Ecto neural progenitor cell (in vitro differentiated cells): ENCODE results near the gene SFXN2.
"Not testable (repeated sequence)": the region's sequence is repeated elsewhere in the genome, so short reads cannot be mapped to it uniquely, and the experiment has no call there.

ENCODE experiments used
- DNase-seq: peaks from one replicate; pipeline ENCODE4 v3.0.0-alpha.2; 2018; ENCODE audit warnings: low spot score

Gene SFXN2, protein sequence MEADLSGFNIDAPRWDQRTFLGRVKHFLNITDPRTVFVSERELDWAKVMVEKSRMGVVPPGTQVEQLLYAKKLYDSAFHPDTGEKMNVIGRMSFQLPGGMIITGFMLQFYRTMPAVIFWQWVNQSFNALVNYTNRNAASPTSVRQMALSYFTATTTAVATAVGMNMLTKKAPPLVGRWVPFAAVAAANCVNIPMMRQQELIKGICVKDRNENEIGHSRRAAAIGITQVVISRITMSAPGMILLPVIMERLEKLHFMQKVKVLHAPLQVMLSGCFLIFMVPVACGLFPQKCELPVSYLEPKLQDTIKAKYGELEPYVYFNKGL

DNA sequence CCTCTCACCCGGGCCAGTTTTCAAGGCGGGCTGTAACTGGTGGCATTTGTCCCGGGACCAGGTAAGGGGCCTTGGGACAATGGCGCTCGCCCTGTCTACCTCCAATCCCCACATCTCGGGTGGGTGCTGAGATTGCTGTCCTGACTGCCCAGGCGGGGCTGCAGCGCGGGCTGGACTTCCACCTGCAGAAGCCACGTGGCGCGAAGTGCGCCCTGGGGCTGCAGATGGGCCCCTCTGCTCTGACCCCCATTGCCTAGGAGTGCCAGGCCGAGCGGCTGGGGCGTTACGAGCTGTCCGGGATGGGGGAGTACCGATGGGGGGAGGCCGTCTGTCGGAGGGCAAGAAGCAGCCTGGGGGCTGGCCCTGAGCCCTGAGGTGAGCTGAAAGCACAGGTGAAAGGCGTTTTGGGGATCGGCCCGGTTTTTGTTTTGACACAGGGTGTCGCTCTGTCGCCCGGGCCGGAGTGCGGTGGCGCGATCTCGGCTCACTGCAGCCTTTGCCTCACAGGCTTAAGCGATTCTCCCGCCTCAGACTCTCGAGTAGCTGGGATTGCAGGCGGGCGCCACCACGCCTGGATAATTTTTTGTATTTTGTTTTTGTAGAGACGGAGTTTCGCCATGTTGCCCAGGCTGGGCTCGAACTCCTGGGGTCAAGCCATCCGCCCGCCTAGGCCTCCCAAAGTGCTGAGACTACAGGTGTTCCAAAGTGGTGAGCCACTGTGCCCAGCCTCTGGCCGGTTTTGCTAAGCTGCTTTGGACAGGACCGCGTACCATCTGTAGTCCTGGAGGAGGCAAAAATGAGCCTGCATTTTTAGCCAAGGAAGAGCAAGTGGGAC, at the start of gene SFXN2:
Gene SFXN2, plus strand, starts transcription at position 16 of the 835 bp plus-strand sequence. CDS start 12,001 bp downstream, outside the sequence.
- no peak for DNase-seq

DNA sequence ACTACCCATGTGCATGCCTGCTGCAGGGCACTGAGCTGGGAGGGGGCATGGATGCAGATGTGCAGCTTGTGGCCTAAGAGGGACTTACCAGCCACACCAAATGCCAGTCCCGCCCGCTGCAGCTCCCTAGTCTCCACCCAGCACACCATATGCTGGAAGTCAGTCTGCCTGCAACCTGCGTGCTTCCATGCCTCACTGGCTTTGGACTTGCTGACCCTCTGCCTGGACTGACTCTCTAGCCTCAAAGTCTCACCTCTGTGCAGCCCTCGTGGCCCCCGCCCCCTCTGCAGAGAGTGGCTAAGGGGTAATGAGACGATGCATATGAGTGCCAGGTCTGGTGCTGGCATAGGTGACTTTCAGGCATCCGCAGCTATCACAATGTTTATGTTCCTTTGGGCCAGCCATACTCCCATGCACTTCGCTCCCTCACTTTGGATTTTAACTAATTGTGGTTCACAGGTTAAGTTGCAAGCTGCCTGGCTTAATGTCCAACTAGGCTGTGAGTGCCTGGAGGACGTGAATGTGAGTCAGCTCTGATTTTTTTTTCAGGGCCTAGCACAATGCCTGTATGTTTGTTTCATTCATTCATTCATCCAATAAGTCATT, 48.4 kb upstream of the SFXN2 start:
- DNase-seq: no peak

DNA sequence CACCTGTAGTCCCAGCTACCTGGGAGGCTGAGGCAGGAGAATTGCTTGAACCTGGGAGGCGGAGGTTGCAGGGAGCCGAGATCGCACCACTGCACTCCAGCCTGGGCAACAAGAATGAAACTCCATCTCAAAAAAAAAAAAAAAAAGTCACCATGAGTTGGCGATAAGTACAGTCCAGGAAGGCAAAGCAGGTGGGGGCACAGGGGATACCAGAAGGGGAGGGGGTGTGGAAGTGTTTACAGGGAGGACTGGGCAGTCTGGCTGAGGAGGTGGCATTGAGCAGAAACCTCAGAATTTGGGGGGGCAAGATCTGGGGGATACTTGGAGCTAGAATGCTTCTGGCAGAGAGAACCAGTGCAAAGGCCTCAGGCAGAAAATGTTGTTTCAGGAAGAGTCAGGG, 47.0 kb upstream of the SFXN2 start:
- not testable (repeated sequence) for DNase-seq

DNA sequence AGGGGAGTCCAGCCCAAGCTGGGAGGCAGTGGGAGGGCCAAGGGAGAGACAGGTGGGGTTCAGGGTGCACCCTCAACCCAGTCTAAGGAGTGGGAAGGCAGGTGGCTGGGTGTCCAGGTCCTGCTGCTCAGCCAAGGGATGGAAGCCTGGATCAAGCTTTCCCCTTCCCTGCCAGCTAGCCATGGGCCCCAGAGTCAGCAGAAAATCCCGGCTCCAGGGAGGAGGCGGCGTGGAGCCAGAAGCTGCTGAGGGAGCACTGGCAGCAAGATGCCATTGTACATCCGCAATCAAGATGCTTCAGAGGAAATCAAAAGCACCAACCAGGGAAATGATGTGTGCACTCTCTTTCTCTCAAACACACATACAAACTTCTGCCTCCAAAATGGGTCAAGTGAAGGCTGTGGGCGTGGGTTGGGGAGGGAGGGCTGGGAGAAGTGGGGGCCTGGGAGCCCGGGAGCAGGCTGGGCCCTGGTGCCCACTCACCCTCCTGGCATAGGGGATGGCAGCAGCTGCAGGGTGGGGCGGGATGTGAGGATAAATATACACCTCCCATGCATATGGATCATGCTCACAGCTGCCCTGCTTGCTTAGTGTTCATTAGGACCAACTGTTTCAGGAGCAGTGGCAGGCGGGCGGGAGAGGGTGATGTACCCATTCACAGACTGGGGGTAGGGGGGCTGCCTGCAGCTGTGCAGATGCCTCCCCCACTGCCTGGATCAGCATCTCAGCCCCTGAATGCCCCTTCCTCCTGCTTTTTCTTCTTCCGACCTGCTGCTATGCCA, 45.9 kb upstream of the SFXN2 start:
- DNase-seq: no peak

DNA sequence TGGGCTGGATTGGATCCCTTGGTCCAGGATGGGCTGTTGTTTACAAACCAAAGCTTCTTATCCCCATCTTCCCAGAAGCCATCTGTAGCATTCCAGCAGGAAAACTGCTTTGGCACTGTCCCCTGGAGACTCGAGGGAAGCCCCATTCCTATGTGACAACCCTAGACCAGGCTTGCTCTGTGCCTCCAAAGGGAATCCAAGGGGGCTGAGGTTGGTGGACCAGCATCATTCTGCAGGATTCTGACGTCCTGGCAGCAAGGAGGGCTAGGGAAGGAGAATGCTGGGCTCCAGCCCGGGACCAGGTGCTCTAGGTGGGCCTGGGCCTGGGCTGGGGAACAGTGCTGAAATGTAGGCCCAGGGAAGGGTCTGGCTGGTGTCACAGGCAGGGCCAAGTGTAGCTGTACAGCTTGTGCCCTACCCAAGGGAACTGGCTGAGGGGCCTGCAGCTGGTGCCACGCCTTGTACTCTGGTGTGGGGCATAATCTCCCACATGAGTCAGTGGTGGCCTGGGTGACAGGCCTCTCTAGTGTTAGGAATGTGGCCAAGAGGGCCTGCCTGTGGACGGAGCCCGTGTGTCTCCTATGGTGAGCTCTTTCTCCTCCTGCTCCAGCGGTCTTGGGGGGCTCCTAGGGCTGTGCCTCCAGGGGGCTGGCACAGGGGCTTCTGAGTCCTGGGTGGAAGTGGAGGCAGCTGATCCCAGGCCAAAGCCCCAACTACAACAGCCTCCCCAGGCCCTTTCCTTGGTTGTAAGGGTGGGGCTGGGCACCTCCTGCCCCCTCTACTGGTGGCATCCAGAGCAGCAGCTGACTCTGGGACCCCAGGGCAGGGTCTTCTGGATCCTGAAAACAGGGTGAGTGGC, 45.0 kb upstream of the SFXN2 start:
- no peak for DNase-seq

DNA sequence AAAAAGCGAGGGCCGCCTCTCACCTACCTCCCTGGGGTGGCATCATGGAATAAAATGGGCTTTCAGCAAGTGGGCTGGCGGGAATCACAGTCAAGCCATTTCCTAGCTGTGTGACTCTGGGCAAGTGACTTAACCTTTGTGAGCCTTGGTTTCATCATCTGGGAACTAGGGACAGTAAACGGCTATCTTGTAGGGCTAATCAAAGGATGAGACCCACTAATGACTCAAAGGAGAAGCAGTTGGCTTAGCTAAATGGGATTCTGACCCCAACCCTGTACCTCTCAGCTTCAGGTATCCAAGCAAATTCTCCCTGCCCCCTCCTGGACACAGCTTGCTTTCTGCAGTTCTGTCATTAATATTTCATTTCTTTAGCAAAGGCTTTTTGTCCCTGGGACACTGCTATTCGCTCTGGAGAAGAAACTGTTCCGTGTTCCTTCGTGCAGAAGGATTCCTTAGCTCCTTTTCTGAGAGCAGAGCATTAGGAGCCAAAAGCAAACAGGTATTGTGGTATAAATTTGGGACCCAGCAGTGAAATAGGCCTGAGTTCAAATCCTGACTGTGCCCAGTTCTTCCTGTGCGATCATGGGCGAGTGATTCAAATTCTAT, 44.3 kb upstream of the SFXN2 start:
- DNase-seq: no peak

DNA sequence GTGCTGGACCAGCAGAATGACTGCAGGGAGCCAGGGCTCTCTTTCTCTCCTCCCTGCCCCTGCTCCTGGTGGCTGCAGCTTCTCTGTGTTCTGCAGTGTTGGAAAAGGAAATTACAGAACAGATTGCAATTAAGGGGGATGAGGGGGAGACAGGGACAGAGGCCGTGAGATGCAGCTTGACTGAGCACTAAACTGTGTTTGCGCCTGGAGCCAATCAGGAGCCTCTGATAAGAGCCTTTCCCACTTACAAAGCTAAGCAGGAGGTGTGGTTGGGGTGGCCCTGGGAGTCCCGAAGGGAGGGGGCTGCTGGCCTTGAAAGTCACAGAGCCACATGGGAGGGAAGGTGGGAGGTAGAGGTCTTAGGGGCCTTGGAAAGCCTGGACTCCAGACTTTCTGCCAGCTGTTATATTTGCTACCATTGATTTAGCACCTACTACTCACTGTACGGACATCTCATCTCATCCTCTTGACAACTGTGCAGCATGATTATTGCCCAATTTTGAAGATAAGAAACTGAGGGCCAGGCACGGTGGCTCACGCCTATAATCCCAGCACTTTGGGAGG, 43.5 kb upstream of the SFXN2 start:
- DNase-seq: no peak

DNA sequence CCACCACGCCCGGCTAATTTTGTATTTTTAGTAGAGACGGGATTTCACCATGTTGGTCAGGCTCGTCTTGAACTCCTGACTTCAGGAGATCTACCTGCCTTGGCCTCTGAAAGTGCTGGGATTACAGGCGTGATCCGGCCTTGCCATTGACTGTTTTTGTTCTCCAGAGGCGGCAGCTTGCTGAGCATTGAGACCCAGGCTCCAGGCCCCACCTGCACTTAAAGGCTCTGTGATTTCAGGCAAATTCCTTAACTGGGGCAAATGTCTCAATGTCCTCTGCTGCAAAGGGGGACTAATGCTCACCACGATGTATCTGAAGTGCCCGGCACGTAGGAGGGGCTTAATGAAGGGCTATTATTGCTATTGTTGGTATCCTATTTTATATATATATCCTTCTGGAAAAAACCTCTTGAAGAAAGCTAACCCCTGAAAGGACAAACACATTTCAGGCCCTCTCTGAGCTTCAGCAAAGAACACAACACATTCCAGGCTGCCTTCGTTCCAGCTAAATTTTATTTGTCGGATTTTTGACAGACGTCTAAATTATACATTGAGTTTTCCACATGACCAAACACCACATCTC, 41.1 kb upstream of the SFXN2 start:
- no peak for DNase-seq

DNA sequence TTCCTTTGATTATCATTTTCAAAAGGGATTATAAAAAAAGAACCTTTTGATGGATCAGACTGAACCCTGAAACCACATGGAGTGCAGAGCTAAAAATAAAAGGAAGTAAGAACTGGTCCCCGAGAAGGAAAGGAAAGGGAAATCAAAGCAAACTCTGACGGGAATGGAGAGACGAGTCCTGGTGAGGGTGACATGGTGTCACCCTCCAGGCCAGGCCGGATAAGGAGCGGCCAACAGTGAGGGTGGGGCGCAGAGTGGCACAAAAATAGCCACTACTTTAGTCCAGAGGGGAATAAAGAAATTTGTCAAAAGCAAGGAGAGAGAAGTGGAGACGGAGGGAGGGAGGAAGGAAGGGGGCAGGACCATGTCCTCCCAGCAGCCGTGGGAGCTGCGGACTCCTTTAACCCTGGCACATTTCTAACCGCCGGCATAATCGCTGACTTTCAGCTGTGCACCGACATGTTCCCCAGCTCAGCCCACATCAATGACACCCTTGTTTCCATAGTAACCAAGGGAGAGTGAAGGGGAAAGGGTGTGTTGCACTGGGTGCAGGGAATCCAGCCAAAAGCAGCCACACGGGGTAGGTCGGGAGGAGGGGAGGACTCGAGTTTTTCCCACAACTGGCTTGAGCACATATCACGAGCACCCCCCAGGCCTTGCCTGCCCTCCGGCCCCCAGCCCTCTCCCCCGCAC, 40.5 kb upstream of the SFXN2 start:
- DNase-seq: peak; percentile 74

DNA sequence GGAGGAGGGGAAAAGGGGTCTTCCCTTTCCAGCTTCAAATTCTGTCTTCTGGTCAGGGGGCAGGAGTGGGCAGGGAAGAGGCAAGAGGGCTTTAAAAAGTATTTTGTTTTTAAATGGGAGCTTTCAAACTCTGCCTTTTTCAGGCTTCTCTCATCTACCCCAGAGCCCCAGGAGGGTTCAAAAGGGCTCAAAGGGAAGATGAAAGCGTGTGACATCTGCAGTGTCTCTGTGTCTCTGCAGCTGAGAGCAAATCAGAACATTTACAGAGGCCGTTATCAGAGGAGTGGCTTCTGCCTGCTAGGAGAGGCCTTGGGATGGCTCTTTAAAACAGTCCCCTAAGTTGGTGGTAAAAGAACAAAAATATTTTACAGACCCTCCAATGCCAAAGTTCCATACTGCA, 39.9 kb upstream of the SFXN2 start:
- no peak for DNase-seq

DNA sequence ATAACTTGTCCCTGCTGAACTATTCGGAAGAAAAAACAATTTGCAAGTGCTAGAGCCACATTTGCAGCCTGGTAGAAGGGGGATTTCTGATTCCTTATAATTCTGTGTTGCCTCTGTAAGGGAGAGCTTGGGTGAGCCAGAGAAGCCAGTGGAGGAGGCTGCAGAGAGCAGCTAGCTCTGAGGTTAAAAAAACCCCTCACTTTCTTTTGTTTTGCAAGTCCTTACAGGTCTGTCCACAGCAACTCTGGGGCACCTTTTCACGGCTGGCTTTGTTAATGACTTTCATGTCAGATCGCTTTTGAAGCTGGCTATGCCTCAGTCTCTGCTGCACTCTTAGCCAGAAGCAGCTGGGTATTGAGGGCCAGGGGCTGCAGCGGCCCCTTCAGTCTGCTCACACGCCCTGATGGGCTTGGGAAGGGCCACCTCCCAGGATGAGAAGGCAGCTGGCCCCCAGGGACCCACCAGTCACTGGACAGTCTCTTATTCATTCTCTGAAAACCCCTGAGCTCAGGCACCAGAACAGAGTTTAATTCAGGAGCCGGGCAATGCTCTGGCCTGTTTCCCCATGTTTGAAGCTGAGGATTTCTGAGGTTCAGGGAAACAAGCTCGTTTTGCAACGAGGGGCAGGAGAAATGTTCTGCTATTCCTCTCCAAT, 39.3 kb upstream of the SFXN2 start:
- no peak for DNase-seq

DNA sequence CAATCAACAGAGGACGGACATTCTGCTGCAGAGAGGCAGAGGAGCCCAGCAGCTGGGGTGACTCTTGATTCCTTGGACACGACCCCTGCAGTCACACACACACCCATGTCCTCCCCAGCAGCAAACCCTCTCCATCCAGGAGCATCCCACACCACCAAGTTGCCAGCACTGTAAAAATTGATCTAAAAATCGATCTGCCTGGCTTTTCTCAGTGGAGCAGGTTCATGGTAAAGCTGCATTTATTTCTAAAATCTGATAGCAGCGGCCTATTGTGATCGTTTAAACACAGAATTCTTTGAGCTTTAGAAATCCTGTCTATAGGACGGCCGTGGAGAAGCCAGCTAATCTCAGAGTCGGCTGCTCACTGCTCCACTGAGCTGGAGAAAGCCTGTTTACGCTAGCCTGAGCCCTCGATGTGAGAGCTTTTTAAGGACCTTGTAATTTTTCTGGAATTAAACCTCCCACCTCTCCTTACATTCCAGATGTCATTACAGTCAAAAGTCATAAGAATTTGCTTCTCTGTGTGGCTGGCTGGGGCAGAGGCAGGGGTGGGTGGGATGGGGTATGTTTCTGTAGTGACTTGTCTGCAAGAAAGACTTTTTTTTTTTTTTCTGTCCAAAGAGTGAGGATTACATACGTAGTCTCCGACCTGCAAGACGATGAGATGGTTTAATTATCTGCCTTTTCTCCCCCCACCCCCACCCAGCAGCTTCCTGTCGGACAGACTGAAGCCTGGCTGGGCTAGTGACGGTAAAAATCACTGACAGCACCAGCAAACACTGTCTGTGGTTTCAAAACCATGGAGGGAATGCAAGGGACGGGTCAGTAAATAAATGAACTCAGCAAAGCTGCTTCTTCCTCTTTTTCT, 38.5 kb upstream of the SFXN2 start:
- no peak for DNase-seq

DNA sequence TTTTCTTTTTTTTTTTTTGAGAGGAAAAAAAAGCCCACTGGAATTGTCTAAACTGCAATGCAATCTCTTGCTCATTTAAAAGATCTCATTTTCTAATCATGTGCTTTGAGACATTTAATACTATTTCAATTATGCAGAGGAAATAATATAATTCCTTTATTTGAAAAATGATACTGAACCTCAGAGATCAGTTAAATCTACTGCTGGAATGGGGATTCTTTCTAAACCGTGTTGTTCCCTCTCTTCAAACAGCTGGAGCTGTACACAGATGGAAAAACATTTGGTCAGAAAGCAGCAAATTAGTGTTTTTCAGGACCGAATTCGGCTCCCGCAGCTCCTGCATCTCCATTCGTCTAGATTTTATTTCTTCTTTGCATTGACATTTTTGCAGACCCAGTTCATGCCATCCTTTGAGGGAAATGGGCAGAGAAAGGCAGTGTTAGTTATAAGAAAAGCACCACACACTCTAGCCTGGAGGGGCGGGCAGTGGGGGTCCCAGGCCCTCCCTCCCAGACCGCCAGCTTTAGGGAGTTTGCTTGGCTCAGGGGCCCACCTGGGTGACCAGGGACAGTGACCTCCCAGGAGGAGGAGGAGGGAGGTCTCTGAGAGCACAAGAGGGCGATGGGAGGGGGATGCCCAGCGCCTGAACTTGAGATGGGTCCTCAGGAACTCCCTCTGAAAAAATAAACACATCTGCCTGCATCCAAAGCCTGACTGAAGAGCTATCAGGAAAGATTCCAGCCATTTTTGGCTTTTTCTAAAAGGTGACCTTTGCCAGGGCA, 37.7 kb upstream of the SFXN2 start:
- no peak for DNase-seq

DNA sequence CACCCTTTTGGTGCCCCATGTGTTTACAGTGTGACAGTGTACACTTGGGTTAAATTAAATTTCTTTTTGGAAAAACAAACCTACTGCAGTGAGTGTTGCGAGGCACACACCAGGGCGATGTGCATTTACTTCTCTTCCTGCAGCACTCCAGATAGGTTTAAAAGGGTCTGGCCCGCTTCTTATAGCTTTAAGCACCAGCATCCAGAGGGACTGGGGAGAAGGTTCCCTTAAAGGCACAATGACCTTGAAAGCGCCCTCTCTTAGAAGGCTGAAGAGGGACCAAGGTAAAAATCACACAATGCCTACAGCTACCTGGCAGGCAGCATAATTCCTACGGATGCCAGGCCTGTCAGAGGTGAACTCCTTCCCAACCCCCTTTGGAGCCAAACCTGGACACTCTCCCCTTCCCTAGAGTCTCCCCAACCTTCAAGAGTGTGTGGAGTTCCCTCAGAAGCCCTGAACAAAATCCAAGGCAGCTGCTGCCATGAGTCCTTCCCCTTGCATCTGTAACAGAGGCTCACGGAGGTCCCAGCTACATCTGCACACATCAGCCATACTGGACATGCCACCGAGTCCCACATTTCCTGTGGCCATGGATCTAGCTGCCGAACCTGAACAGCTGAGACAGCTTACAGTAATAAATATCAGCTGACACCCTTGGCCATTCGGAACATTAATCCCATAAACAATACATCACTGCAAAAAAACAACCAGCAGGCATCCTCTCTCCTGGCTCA, 36.9 kb upstream of the SFXN2 start:
- no peak for DNase-seq

DNA sequence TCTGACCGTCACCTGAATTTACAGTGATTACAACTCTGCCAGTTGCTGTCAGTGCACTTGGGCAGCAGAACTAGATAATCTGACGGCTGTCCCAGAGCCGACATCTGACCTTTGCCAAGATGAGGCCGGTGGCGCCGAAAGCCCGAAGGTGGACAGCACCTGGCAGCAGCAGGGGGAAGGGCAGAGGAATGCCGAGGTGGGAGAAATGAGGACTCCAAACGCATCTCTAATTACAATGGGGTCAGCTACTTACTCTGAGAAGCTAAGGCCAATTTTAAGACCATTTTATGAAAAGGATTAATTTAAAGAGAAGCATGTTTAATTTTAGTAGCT, 36.4 kb upstream of the SFXN2 start:
- DNase-seq: no peak

DNA sequence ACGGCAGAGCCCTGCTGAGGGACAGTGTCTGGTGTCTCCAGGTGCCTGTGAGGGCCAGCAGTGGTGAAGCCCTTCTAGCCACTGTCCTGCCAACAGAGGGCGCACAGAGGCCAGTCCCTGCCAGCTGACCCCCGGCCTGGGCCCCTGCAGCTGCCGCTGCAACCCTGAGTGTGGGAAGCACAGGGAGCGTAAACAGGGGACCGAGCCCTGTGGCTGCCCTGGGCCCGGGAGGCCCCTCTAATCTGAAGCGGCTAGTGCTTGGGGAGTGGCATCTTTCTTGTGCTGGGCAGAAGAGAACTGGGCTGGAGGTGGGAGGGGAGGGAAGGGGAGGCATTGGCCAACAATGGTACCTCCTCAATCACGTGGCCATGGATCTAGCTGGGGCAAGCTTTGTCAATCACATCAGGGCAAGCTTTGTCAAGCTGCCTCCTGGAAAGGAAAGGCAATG, 35.6 kb upstream of the SFXN2 start:
- DNase-seq: peak; percentile 92

DNA sequence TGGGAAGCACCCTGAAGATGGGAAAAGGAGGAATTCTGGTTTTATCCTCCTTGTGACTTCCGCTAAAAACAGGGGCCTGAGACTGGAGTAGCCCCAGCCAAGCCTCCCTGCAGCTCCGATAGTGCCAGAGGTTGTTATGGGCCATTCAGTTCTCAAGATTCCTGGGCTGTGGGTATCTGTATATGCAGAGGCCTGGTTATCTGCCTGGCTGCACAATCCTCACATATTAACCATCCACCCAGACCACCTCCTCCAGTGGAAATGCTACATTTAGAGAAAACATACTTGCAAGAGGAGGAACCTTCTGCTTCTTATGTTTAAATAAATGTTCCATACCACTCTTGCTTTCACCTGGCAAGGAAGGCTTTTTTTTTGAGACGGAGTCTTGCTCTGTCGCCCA, 34.8 kb upstream of the SFXN2 start:
- DNase-seq: no peak
